ENCODE results near the gene MSI2. TPM values are rescaled to one million over a fixed set of nuclear protein-coding genes. Genes with fewer than 3 reads are reported as not detected.
A peak's percentile ranks its signal among the peaks of the same experiment; 100 is the strongest.

Gene MSI2
- total RNA-seq, 2 donors from 2014 or later = 53.1 to 74.0 TPM

- Histone ChIP-seq H3K36me3 (no peaks in the 10 kb centered on the region), H3K27ac (no peak overlapping the region), H3K9me3 (no peaks in the 10 kb centered on the region), H3K4me1 (replicated peaks) (peaks cover 3% of the 10 kb centered on the region), H3K27me3 (replicated peaks; ENCODE audit: insufficient read depth) (no peaks in the 10 kb centered on the region), H3K4me3 (no peak overlapping the region)
- WGBS = 27% methylated on average over 4 of the region's 4 CpGs
- TF ChIP-seq POLR2AphosphoS5 (IDR thresholded peaks at IDR 0.05) = no peak
- intact Hi-C loops (cut with DNase I) = loop anchor here (5.0 kb wide), 1 partner anchor 238 kb away; no protein-coding TSS in a partner anchor
- DNase-seq (ENCODE audit: low spot score) = peak; percentile 19
Measured at GRCh38 chr17:57480438-57481196, 224.3 kb downstream of the MSI2 start.

GRCh38 chr17:57481910-57482391 lies 225.6 kb downstream of the MSI2 start:
- DNase-seq (ENCODE audit: low spot score) = no peak
- Histone ChIP-seq H3K27me3 (replicated peaks; ENCODE audit: insufficient read depth) (no peaks in the 10 kb centered on the region), H3K9me3 (no peaks in the 10 kb centered on the region), H3K27ac (no peak overlapping the region), H3K4me1 (replicated peaks) (peaks cover 8% of the 10 kb centered on the region), H3K36me3 (no peaks in the 10 kb centered on the region), H3K4me3 (no peak overlapping the region)
- no peak for TF ChIP-seq POLR2A (IDR thresholded peaks at IDR 0.05)
- no peak for TF ChIP-seq POLR2AphosphoS5 (IDR thresholded peaks at IDR 0.05)
- no peak for TF ChIP-seq CTCF (IDR thresholded peaks at IDR 0.05)
- intact Hi-C loops (cut with DNase I) = loop anchor here (5.0 kb wide), 1 partner anchor 240 kb away; no protein-coding TSS in a partner anchor
- WGBS = 70% methylated on average over 9 of the region's 9 CpGs

DNA sequence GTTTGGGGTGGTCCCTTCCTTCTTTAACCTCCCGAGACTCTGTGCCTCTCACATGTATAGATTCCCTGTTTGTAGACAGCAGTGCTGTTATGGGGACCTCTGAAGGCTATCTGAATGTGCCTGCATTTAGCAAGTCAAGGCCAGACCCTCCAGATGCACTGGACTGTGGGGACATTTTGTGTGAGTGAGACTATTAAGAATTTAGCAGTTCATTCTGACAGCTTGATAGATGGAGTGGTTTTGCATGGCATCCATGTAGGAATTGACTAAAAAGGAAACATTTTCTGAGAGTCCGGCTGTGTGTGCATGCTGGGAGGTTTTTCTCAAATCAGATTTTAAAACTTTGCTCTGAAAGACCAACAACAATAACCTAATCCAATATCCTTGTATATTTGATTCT lies 226.3 kb downstream of the MSI2 start:
- no peaks in the 10 kb centered on the region for H3K36me3 ChIP-seq
- no peak for DNase-seq (ENCODE audit: low spot score)
- 94% methylated on average over 2 of the region's 2 CpGs for WGBS
- no peak overlapping the region for H3K27ac ChIP-seq
- intact Hi-C loops (cut with DNase I) = loop anchor here (5.0 kb wide), 1 partner anchor 240 kb away; no protein-coding TSS in a partner anchor
- no peaks in the 10 kb centered on the region for H3K27me3 ChIP-seq (replicated peaks; ENCODE audit: insufficient read depth)
- no peak overlapping the region for H3K4me3 ChIP-seq
- H3K4me1 ChIP-seq (replicated peaks) = peaks cover 12% of the 10 kb centered on the region
- TF ChIP-seq POLR2AphosphoS5 (IDR thresholded peaks at IDR 0.05) = no peak
- H3K9me3 ChIP-seq = no peaks in the 10 kb centered on the region

- Histone ChIP-seq H3K9me3 (no peaks in the 10 kb centered on the region), H3K27me3 (replicated peaks; ENCODE audit: insufficient read depth) (no peaks in the 10 kb centered on the region), H3K36me3 (no peaks in the 10 kb centered on the region), H3K27ac (no peak overlapping the region), H3K4me3 (no peak overlapping the region), H3K4me1 (replicated peaks) (peaks cover 12% of the 10 kb centered on the region)
- TF ChIP-seq POLR2A (IDR thresholded peaks at IDR 0.05) (no peak), POLR2AphosphoS5 (IDR thresholded peaks at IDR 0.05) (no peak), CTCF (IDR thresholded peaks at IDR 0.05) (no peak)
- intact Hi-C loops (cut with DNase I) = loop anchor here (5.0 kb wide), 1 partner anchor 242 kb away; no protein-coding TSS in a partner anchor
- WGBS = 82% methylated on average over 6 of the region's 6 CpGs
- no peak for DNase-seq (ENCODE audit: low spot score)
Measured at GRCh38 chr17:57484081-57484666, 227.9 kb downstream of the MSI2 start.

DNA sequence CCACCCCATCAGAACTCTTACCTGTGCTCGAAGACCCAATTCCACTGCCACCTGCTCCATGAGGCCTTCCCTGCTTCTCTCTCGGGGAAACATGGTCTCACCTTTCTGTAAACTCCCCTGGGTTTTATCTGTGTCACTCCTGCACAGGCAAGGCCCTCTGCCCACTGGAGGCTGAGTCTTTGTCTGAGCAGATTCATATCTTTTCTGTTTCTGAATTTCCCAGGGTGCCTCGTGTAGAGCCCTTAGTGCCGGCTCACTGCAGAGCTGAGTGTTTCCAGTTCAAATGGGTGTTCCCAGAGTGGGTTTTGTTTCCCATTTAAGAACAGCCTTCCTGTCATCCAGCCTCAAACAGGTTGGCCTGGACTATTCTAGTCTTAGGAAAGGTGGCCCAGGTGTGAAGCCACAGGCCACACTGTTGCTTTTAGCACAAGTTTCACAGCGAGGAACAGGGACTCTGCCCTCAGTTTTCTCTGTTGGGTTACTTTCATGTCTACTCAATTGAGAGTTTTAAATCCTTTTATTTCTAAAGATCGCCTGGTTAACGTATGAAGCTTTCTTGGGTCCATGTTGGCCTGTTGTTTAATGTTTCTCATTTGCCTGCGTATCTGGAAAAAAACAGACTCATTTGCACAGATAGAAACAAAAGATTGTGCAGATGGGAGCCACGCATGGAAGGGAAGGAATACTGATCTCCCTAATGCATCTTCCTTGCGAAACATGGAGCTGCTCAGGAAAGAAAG lies 228.7 kb downstream of the MSI2 start:
- TF ChIP-seq CTCF (IDR thresholded peaks at IDR 0.05) = no peak
- TF ChIP-seq POLR2A (IDR thresholded peaks at IDR 0.05) = no peak
- TF ChIP-seq POLR2AphosphoS5 (IDR thresholded peaks at IDR 0.05) = no peak
- no peaks in the 10 kb centered on the region for H3K9me3 ChIP-seq
- intact Hi-C loops (cut with DNase I) = loop anchor here (5.0 kb wide), 1 partner anchor 243 kb away; no protein-coding TSS in a partner anchor
- no peaks in the 10 kb centered on the region for H3K36me3 ChIP-seq
- no peak for DNase-seq (ENCODE audit: low spot score)
- H3K27ac ChIP-seq = no peak overlapping the region
- H3K27me3 ChIP-seq (replicated peaks; ENCODE audit: insufficient read depth) = no peaks in the 10 kb centered on the region
- peaks cover 12% of the 10 kb centered on the region for H3K4me1 ChIP-seq (replicated peaks)
- 92% methylated on average over 10 of the region's 10 CpGs for WGBS
- no peak overlapping the region for H3K4me3 ChIP-seq
